GM12891 (cell line): ENCODE measurements around the gene GMPR.

Experiments used
- DNase-seq: peaks from one replicate; pipeline ENCODE4 v3.0.0; 2011; ENCODE audit warnings: low spot score; ENCODE audit not compliant: insufficient read length
- FAIRE-seq: peaks from 2 replicates; lab custom pipeline; 2011; peaks lifted over from hg19 to GRCh38; lab: Jason Lieb, UNC
- PAX5 ChIP-seq: IDR thresholded peaks from 2 replicates; pipeline ENCODE4 v1.6.1; 2011; ENCODE audit warnings: low read length, moderate library complexity, mild to moderate bottlenecking; ENCODE audit not compliant: insufficient read depth, severe bottlenecking
- POLR2A ChIP-seq: IDR thresholded peaks from 2 replicates; pipeline ENCODE4 v1.6.1; 2011; ENCODE audit warnings: low read depth, low read length, control low read depth
- POLR2AphosphoS5 ChIP-seq: IDR thresholded peaks from 2 replicates; pipeline ENCODE4 v1.6.1; 2011; ENCODE audit warnings: low read depth, low read length, control low read depth
- POU2F2 ChIP-seq: IDR thresholded peaks from 2 replicates; pipeline ENCODE4 v1.6.1; 2011; ENCODE audit warnings: low read depth, mild to moderate bottlenecking, control low read depth, low read length, moderate library complexity
- SPI1 ChIP-seq: IDR thresholded peaks from 2 replicates; pipeline ENCODE4 v1.6.1; 2011; ENCODE audit warnings: low read depth, low read length, control low read depth
- TAF1 ChIP-seq: IDR thresholded peaks from 2 replicates; pipeline ENCODE4 v1.6.1; 2011; ENCODE audit warnings: low read depth, low read length, control low read depth

GMPR gene

GRCh38 chr6:16274885-16275589, 36.6 kb downstream of the GMPR start:
- no peak for DNase-seq
- TF ChIP-seq POLR2AphosphoS5 (no peak), POU2F2 (no peak), POLR2A (no peak), TAF1 (no peak), PAX5 (no peak), SPI1 (no peak)
- FAIRE-seq, result no peak

DNA sequence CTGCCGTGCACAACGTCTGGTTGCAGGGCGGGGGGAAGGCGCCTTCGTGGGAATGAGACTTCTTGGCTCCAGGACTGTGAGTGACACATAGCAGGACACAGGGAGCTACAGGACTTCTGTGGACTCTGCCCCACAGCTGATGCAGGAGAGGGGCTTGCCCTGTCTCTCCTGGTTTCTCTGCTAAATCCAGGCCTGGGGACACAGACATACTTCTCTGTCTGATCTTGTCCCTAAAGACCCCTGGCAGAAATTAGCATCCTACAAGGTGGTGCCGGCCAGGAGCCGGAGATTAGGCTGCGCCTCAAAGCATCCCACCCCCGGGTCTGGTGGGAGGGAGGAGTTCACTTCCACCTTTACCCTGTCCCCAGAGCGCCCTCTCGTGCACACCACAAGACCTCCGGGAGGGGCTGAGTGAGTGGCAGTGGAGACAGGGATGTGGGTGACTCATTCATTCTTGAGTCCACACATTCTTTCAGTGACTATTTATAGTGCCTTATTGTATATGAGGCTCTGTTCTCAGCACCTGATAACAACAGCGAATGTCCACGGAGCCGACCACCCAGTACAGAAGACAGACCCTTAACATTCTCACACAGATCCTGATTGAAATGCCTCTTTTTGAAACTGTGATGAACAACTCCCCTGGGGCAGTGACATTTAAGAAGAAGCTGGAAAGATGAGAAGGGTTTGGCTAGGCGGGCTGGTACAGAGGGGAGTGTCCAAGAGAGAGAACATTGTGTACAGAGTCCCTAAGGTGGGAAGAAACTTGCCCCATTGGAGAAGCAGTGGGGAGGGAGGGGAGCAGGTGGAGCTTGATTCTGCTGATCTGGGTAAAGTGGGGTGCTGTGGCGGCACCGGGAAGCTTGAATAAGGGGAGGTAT, 39.0 kb downstream of the GMPR start:
- DNase-seq (no peak), FAIRE-seq (no peak)
- TF ChIP-seq POU2F2, result no peak
- TF ChIP-seq POLR2AphosphoS5, result no peak
- TF ChIP-seq SPI1, result no peak
- no peak for TF ChIP-seq PAX5
- TF ChIP-seq TAF1, result no peak
- no peak for TF ChIP-seq POLR2A

- TF ChIP-seq POU2F2 (no peak), POLR2AphosphoS5 (no peak), SPI1 (no peak), POLR2A (no peak), TAF1 (no peak), PAX5 (no peak)
- no peak for FAIRE-seq
- no peak for DNase-seq
Measured at GRCh38 chr6:16278048-16278724, 39.8 kb downstream of the GMPR start.

DNA sequence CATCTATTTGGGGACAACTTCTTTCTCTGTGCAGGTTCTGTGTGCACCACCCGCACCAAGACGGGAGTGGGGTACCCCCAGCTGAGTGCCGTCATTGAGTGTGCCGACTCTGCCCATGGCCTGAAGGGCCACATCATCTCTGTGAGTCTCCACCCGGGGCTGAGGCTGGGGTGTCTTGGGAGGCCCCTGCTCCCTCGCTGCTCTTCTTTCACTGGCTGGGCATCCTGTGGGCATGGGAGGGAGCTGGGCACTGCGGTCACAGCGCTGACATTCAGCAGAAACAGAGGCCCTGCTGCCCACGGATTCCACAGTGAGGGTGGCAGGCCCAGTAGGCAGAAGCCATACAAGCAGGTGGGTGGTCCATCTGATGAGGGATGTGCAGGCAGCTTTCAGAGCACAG, 40.4 kb downstream of the GMPR start:
- no peak for DNase-seq
- TF ChIP-seq POU2F2 (no peak), PAX5 (no peak)
- FAIRE-seq, result no peak

GRCh38 chr6:16279243-16279642, 40.9 kb downstream of the GMPR start:
- DNase-seq (no peak), FAIRE-seq (no peak)
- TF ChIP-seq POLR2AphosphoS5 (no peak), SPI1 (no peak), PAX5 (no peak), POLR2A (no peak), POU2F2 (no peak), TAF1 (no peak)

DNA sequence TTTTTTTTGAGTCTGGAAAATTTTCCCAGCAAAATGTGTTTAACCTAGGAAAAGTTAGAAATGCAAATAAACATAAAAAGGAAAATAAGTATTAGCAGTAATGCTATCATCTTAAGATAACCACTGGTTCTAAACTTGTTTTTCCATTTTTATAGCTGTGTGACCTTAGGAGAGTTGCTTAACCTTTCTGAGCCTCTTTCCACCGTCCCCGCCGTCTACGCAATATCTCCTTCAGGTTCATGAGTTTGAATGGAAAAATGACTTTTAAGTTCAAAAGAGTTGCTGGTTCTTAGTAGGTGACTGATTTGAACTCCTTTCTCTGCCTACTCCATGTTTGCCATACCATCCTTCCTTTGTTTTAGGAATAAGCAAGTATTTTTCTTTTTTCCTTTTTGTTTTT, 44.0 kb downstream of the GMPR start:
- DNase-seq (no peak), FAIRE-seq (no peak)
- TF ChIP-seq POLR2AphosphoS5 (no peak), POLR2A (no peak), SPI1 (no peak), PAX5 (no peak), TAF1 (no peak), POU2F2 (no peak)

GRCh38 chr6:16284472-16284871, 46.1 kb downstream of the GMPR start:
- TF ChIP-seq POU2F2, result no peak
- no peak for TF ChIP-seq POLR2A
- no peak for TF ChIP-seq PAX5
- no peak for TF ChIP-seq TAF1
- TF ChIP-seq POLR2AphosphoS5, result no peak
- TF ChIP-seq SPI1, result no peak
- DNase-seq (no peak), FAIRE-seq (no peak)

DNA sequence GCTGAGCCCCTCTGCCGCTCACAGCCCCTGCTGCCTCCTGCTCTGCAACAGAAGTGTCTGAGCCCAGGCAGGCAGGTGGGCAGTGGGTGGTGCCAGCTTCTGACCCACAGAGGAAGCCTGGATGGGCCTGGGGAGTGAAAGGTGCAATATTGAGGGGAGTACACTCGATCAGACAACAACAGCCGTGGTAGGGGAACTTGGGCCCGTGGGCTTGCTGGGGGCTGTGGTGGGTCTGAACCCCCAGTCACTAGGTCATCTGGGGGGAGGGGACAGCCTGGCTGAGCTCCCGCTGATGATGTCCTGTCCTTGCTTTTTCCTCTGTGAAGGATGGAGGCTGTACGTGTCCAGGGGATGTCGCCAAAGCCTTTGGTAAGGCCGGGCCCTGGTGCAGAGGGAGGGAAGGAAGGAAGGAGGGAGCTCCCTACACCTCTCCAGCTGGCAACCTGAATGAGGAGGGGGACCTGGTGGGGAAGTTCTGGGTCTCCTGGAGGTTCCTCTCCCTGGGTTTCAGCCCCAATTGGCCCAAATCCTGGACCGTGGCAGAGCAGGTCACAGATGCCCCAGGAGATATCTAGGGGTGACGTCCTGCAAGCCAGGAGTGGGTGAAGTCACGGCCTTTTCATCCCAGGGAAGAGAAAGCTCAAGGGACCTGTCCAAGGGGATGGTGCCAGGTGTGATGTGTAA, 47.2 kb downstream of the GMPR start:
- DNase-seq (no peak), FAIRE-seq (no peak)
- TF ChIP-seq SPI1, result no peak
- no peak for TF ChIP-seq POU2F2
- no peak for TF ChIP-seq PAX5
- TF ChIP-seq POLR2AphosphoS5, result no peak
- no peak for TF ChIP-seq TAF1
- TF ChIP-seq POLR2A, result no peak
